GM12892 (cell line): ENCODE data around the gene MMD.
"Not testable (repeated sequence)": the region's sequence is repeated elsewhere in the genome, so short reads cannot be mapped to it uniquely, and the experiment has no call there.

ENCODE experiments used
- POLR2A ChIP-seq: IDR thresholded peaks from 2 replicates; pipeline ENCODE4 v1.6.1; 2011; ENCODE audit warnings: low read depth, low read length, control low read depth
- TAF1 ChIP-seq: IDR thresholded peaks from 2 replicates; pipeline ENCODE4 v1.6.1; 2011; ENCODE audit warnings: low read depth, mild to moderate bottlenecking, control low read depth, low read length, borderline replicate concordance

DNA sequence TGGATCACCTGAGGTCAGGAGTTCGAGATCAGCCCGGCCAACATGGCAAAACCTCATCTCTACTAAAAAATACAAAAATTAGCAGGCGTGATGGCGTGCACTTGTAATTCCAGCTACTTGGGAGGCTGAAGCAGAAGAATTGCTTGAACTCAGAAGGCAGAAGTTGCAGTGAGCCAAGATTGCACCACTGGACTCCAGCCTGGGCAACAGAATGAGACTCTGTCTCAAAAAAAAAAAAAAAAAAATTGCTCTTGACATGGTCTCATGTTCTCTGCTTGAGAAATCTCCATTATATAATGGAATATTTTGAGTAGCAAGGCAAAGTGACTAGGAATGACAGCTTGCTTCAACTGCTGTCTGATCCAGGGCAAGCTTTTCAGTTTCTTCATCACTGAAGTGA is 24.4 kb upstream of the MMD start:
- TF ChIP-seq TAF1, POLR2A: not testable (repeated sequence)
